Cardiac fibroblast (primary cell): ENCODE results near the gene PAPLN.
A peak's percentile ranks its signal among the peaks of the same experiment; 100 is the strongest.

ENCODE experiments used
- DNase-seq, 2 donors: peaks; one replicate each; pipeline versions ENCODE4 v3.0.0 to v3.0.0-alpha.2; 2010; ENCODE audit warnings: low read depth in 2 of 2
- H3K4me3 ChIP-seq, 2 donors: replicated peaks in 1 of 2; 1 replicate in 1 of 2; 2 replicates in 1 of 2; pipeline ENCODE4 v1.5.1; 2011; ENCODE audit warnings: low read depth in 2 of 2, low read length in 2 of 2, mild to moderate bottlenecking in 2 of 2, moderate library complexity in 1 of 2
- CTCF ChIP-seq: IDR thresholded peaks from one replicate; pipeline ENCODE4 v1.5.1; 2011; ENCODE audit warnings: low read depth, mild to moderate bottlenecking, low read length, inconsistent platforms

The PAPLN gene

GRCh38 chr14:73240816-73241480 lies 3.6 kb downstream of the PAPLN start:
- H3K4me3 ChIP-seq, result no peak overlapping the region
- no peak for TF ChIP-seq CTCF
- no peak for DNase-seq

- no peak for DNase-seq
- no peak overlapping the region for H3K4me3 ChIP-seq
- no peak for TF ChIP-seq CTCF
Observed at GRCh38 chr14:73241481-73242165, 4.3 kb downstream of the PAPLN start.

- DNase-seq, result peak in 1 of 2 donors; percentile 28
- H3K4me3 ChIP-seq, result no peak overlapping the region
- no peak for TF ChIP-seq CTCF
Observed at GRCh38 chr14:73242357-73242901, 5.1 kb downstream of the PAPLN start.

GRCh38 chr14:73243341-73243740 lies 6.0 kb downstream of the PAPLN start:
- H3K4me3 ChIP-seq, result no peak overlapping the region
- DNase-seq, result no peak
- TF ChIP-seq CTCF, result no peak

- DNase-seq, result no peak
- no peak overlapping the region for H3K4me3 ChIP-seq
- TF ChIP-seq CTCF, result no peak
Observed at GRCh38 chr14:73243748-73244147, 6.4 kb downstream of the PAPLN start.

- TF ChIP-seq CTCF, result no peak
- H3K4me3 ChIP-seq, result peak overlapping the region in 1 of 2 donors; percentile 65
Observed at GRCh38 chr14:73244541-73245290, 7.4 kb downstream of the PAPLN start.

More at GRCh38 chr14:73244541-73245290, 7.4 kb downstream of the PAPLN start:
- DNase-seq, result no peak
